Vagina (tissue), 2 donors: Measurements from ENCODE around the gene SERPINB1. TPM values are rescaled to one million over a fixed set of nuclear protein-coding genes. Genes with fewer than 3 reads are reported as not detected.
"Not testable (repeated sequence)": the region's sequence is repeated elsewhere in the genome, so short reads cannot be mapped to it uniquely, and the experiment has no call there.

ENCODE experiments used
- DNase-seq, 2 donors: peaks; one replicate each; pipeline ENCODE4 v3.0.0-alpha.2; 2017; ENCODE audit errors: extremely low spot score in 2 of 2
- H3K27ac ChIP-seq: fragments of 200-600 bp; sonication (generic); one replicate; pipeline ENCODE4 v1.5.1; 2019
- H3K27me3 ChIP-seq: fragments of 200-600 bp; sonication (generic); one replicate; pipeline ENCODE4 v1.5.1; 2019
- H3K36me3 ChIP-seq, 2 donors: fragments of 200-600 bp; sonication (generic); one replicate each; pipeline ENCODE4 v1.5.1; 2017 to 2019
- H3K4me1 ChIP-seq: fragments of 200-600 bp; sonication (generic); one replicate; pipeline ENCODE4 v1.5.1; 2019
- H3K4me3 ChIP-seq, 2 donors: fragments of 200-600 bp; sonication (generic); 1 replicate in 1 of 2; 2 replicates in 1 of 2; pipeline ENCODE4 v1.5.1; 2016 to 2019
- H3K9me3 ChIP-seq: fragments of 200-600 bp; sonication (generic); one replicate; pipeline ENCODE4 v1.5.1; 2019
- CTCF ChIP-seq, 3 experiments: fragments of 450-650 bp in 2 of 3; fragments of 200-600 bp in 1 of 3; sonication (generic) in 1 of 3; IDR thresholded peaks; one replicate each; pipeline ENCODE4 v1.5.1; 2017 to 2019; ENCODE audit warnings: antibody characterized with exemption in 3 of 3, mild to moderate bottlenecking in 2 of 3, moderate library complexity in 2 of 3
- POLR2A ChIP-seq, 2 donors: fragments of 450-650 bp; IDR thresholded peaks; one replicate each; pipeline ENCODE4 v1.6.1; 2017; ENCODE audit warnings: antibody characterized with exemption in 2 of 2, mild to moderate bottlenecking in 2 of 2, moderate library complexity in 2 of 2
- POLR2AphosphoS5 ChIP-seq, 2 donors: sonication (generic); formaldehyde crosslinking; IDR thresholded peaks; one replicate each; pipeline ENCODE4 v1.9.0; 2017; ENCODE audit warnings: antibody characterized with exemption in 2 of 2, mild to moderate bottlenecking in 2 of 2, low read depth in 1 of 2; ENCODE audit not compliant: insufficient read depth in 1 of 2
- intact Hi-C: fragments of 100-400 bp; cut with DNase I; formaldehyde crosslinking; loops from one replicate; pipeline ENCODE4 v1.15.1; 2023
- total RNA-seq: library from RNA; depleted of rRNA; stranded (reverse); fragments of >200 nt; gene quantifications from one replicate; pipeline ENCODE4 v1.2.3, GENCODE V29; 2016

The SERPINB1 gene
- total RNA-seq, 1 donor from 2014 or later = 38.1 TPM

GRCh38 chr6:2802521-2803060 is 39.1 kb downstream of the SERPINB1 start:
- Histone ChIP-seq H3K27ac (no peak overlapping the region), H3K9me3 (no peaks in the 10 kb centered on the region), H3K27me3 (no peaks in the 10 kb centered on the region), H3K4me3 (no peak overlapping the region), H3K4me1 (no peaks in the 10 kb centered on the region), H3K36me3 (no peaks in the 10 kb centered on the region)
- intact Hi-C loops = no loop called here
- TF ChIP-seq POLR2AphosphoS5 (IDR thresholded peaks at IDR 0.05; ENCODE audit: insufficient read depth in 1 of 2, low read depth in 1 of 2) (no peak), CTCF (IDR thresholded peaks at IDR 0.05) (no peak), POLR2A (IDR thresholded peaks at IDR 0.05) (no peak)
- no peak for DNase-seq

- H3K27ac ChIP-seq, H3K27me3 ChIP-seq, H3K4me1 ChIP-seq, intact Hi-C loops, DNase-seq, H3K4me3 ChIP-seq, H3K36me3 ChIP-seq, H3K9me3 ChIP-seq: not testable (repeated sequence)
Measured at GRCh38 chr6:2801687-2802086, 40.0 kb downstream of the SERPINB1 start.

- no peaks in the 10 kb centered on the region for H3K36me3 ChIP-seq
- no peaks in the 10 kb centered on the region for H3K27me3 ChIP-seq
- no peaks in the 10 kb centered on the region for H3K4me1 ChIP-seq
- no peaks in the 10 kb centered on the region for H3K9me3 ChIP-seq
- intact Hi-C loops = no loop called here
- H3K4me3 ChIP-seq = no peak overlapping the region
- TF ChIP-seq POLR2A (IDR thresholded peaks at IDR 0.05) (no peak), POLR2AphosphoS5 (IDR thresholded peaks at IDR 0.05; ENCODE audit: insufficient read depth in 1 of 2, low read depth in 1 of 2) (no peak), CTCF (IDR thresholded peaks at IDR 0.05) (no peak)
- DNase-seq = peak in 1 of 2 donors; percentile 78
- H3K27ac ChIP-seq = no peak overlapping the region
Measured at GRCh38 chr6:2800552-2801316, 40.9 kb downstream of the SERPINB1 start.

GRCh38 chr6:2799936-2800527 is 41.6 kb downstream of the SERPINB1 start:
- H3K27ac ChIP-seq = no peak overlapping the region
- intact Hi-C loops = loop anchor here (10.0 kb wide), 1 partner anchor 45 kb away; the partner anchor contains the start of gene SERPINB1
- no peak overlapping the region for H3K4me3 ChIP-seq
- H3K36me3 ChIP-seq = no peaks in the 10 kb centered on the region
- TF ChIP-seq POLR2A (IDR thresholded peaks at IDR 0.05) = no peak
- TF ChIP-seq POLR2AphosphoS5 (IDR thresholded peaks at IDR 0.05; ENCODE audit: insufficient read depth in 1 of 2, low read depth in 1 of 2) = no peak
- no peak for TF ChIP-seq CTCF (IDR thresholded peaks at IDR 0.05)
- peak in 1 of 2 donors; percentile 40 for DNase-seq
- H3K9me3 ChIP-seq = no peaks in the 10 kb centered on the region
- no peaks in the 10 kb centered on the region for H3K4me1 ChIP-seq
- no peaks in the 10 kb centered on the region for H3K27me3 ChIP-seq

- intact Hi-C loops = loop anchor here (10.0 kb wide), 1 partner anchor 46 kb away; the partner anchor contains the start of gene SERPINB1
- no peak overlapping the region for H3K4me3 ChIP-seq
- no peak overlapping the region for H3K27ac ChIP-seq
- H3K36me3 ChIP-seq = no peaks in the 10 kb centered on the region
- peak in 1 of 2 donors; percentile 77 for DNase-seq
- H3K27me3 ChIP-seq = no peaks in the 10 kb centered on the region
- no peaks in the 10 kb centered on the region for H3K9me3 ChIP-seq
- no peak for TF ChIP-seq POLR2A (IDR thresholded peaks at IDR 0.05)
- TF ChIP-seq POLR2AphosphoS5 (IDR thresholded peaks at IDR 0.05; ENCODE audit: insufficient read depth in 1 of 2, low read depth in 1 of 2) = no peak
- TF ChIP-seq CTCF (IDR thresholded peaks at IDR 0.05) = no peak
- H3K4me1 ChIP-seq = peaks cover 7% of the 10 kb centered on the region
Measured at GRCh38 chr6:2798586-2799134, 43.0 kb downstream of the SERPINB1 start.
